K562 (cell line): ENCODE results near the gene MOSPD3. TPM values are rescaled to one million over a fixed set of nuclear protein-coding genes. Genes with fewer than 3 reads are reported as not detected.

Experiments used
- CHD4 ChIP-seq: fragments of 200-600 bp; sonication (generic); IDR thresholded peaks from 3 replicates; pipeline ENCODE4 v1.6.1; 2012; ENCODE audit warnings: low read depth, mild to moderate bottlenecking, mixed read lengths, low read length, inconsistent platforms; ENCODE audit not compliant: insufficient read depth, insufficient replicate concordance, poor library complexity, severe bottlenecking
- COPS2 ChIP-seq: fragments of 450-650 bp; conservative IDR thresholded peaks from 2 replicates; pipeline ENCODE4 v1.6.1; 2016; ENCODE audit warnings: mild to moderate bottlenecking, moderate library complexity
- DIDO1 ChIP-seq: fragments of 450-650 bp; IDR thresholded peaks from 2 replicates; pipeline ENCODE4 v1.6.1; 2016; ENCODE audit warnings: low read depth, missing biosample characterization, missing genetic modification characterization
- NR2C2 ChIP-seq, 2 experiments: fragments of 200-800 bp in 1 of 2; sonication (Bioruptor generic) in 1 of 2; sonication (generic) in 1 of 2; formaldehyde crosslinking in 1 of 2; IDR thresholded peaks; 2 replicates each; pipeline versions ENCODE4 v1.6.1 to v1.8.0; 2016 to 2022; ENCODE audit warnings: mild to moderate bottlenecking in 1 of 2, missing compliant biosample characterization in 1 of 2, missing genetic modification characterization in 1 of 2, missing genetic modification reagents in 1 of 2
- POLR3A ChIP-seq: IDR thresholded peaks from 2 replicates; pipeline ENCODE4 v1.6.1; 2011; ENCODE audit warnings: borderline replicate concordance, mild to moderate bottlenecking, moderate library complexity; ENCODE audit not compliant: insufficient read length, insufficient read depth; ENCODE audit errors: extremely low read depth
- SIN3A ChIP-seq, 2 experiments: fragments of 150-350 bp in 1 of 2; IDR thresholded peaks; 2 replicates each; pipeline ENCODE4 v1.6.1; 2011 to 2016; ENCODE audit warnings: borderline replicate concordance in 2 of 2, low read depth in 2 of 2, low read length in 2 of 2, mild to moderate bottlenecking in 2 of 2, moderate library complexity in 2 of 2; ENCODE audit not compliant: control insufficient read depth in 1 of 2
- SMC3 ChIP-seq: conservative IDR thresholded peaks from 2 replicates; pipeline ENCODE4 v1.6.1; 2011; ENCODE audit warnings: low read depth, low read length, improper control_type of control experiment; ENCODE audit not compliant: insufficient read depth
- SPI1 ChIP-seq: IDR thresholded peaks from 2 replicates; pipeline ENCODE4 v1.6.1; 2011; ENCODE audit warnings: low read depth, low read length, control low read depth, borderline replicate concordance
- TCF7L2 ChIP-seq: fragments of 150-350 bp; IDR thresholded peaks from 2 replicates; pipeline ENCODE4 v1.6.1; 2016; ENCODE audit warnings: low read depth, mild to moderate bottlenecking, low read length, moderate library complexity
- ZNF175 ChIP-seq: fragments of 200-800 bp; sonication (Bioruptor generic); IDR thresholded peaks from 2 replicates; pipeline ENCODE4 v1.6.1; 2016; ENCODE audit warnings: low read depth, mild to moderate bottlenecking, missing genetic modification characterization, missing compliant biosample characterization
- polyA plus RNA-seq, 8 experiments: library from polyadenylated mRNA; depleted of rRNA in 4 of 8; stranded (reverse) in 5 of 8; unstranded in 3 of 8; fragments of >200 nt; fragmentation: Nextera tagmentation in 2 of 8; fragmentation: Illumina TruSeq in 1 of 8; extraction: Ambion mirVana in 2 of 8; extraction: Trizol in 1 of 8; gene quantifications; 2 replicates each; pipeline versions ENCODE4 v1.2.1 to v1.2.3, GENCODE V29; 2011 to 2014; ENCODE audit warnings: inconsistent platforms in 1 of 8, missing spikeins in 1 of 8
- total RNA-seq, 7 experiments: library from RNA; depleted of rRNA in 6 of 7; stranded (reverse); fragments of >200 nt in 6 of 7; fragmentation: Illumina TruSeq in 2 of 7; extraction: Trizol in 2 of 7; gene quantifications; 2 replicates each; pipeline versions ENCODE4 v1.2.1 to v1.2.3, GENCODE V29; 2011 to 2021; ENCODE audit warnings: low replicate concordance in 1 of 7
- TF ChIP-seq, protein P1 (sequence below), 2 experiments: fragments of 450-650 bp; formaldehyde crosslinking in 1 of 2; IDR thresholded peaks; 2 replicates each; pipeline versions ENCODE4 v1.4.0 to v1.6.1; 2014 to 2020; ENCODE audit warnings: mild to moderate bottlenecking in 2 of 2, borderline replicate concordance in 1 of 2, low read depth in 1 of 2
- TF ChIP-seq, protein P2 (sequence below): fragments of 250-450 bp; sonication (Bioruptor Pico); IDR thresholded peaks from 2 replicates; pipeline ENCODE4 v1.8.0; 2022; ENCODE audit warnings: inconsistent platforms, mild to moderate bottlenecking, moderate library complexity, borderline replicate concordance
- TF ChIP-seq, protein P3 (sequence below), 3 experiments: IDR thresholded peaks in 2 of 3; conservative IDR thresholded peaks in 1 of 3; 2 replicates each; pipeline ENCODE4 v1.5.1; 2011 to 2012; ENCODE audit warnings: low read length in 3 of 3, mild to moderate bottlenecking in 3 of 3, control low read depth in 2 of 3, improper control_type of control experiment in 1 of 3, inconsistent platforms in 1 of 3, low read depth in 1 of 3, mixed read lengths in 1 of 3, moderate library complexity in 1 of 3; ENCODE audit not compliant: insufficient read depth in 2 of 3
- TF ChIP-seq, protein P4 (sequence below): fragments of 250-450 bp; sonication (Bioruptor Pico); IDR thresholded peaks from 2 replicates; pipeline ENCODE4 v1.8.0; 2022; ENCODE audit warnings: moderate library complexity, mild to moderate bottlenecking, inconsistent platforms

Gene MOSPD3
- total and polyA plus RNA-seq, 9 of the 15 experiments (the other 6 are each of a cell fraction or from before 2014, with no cell fraction given), result 1.4 to 32.1 (median 7.3) TPM

DNA sequence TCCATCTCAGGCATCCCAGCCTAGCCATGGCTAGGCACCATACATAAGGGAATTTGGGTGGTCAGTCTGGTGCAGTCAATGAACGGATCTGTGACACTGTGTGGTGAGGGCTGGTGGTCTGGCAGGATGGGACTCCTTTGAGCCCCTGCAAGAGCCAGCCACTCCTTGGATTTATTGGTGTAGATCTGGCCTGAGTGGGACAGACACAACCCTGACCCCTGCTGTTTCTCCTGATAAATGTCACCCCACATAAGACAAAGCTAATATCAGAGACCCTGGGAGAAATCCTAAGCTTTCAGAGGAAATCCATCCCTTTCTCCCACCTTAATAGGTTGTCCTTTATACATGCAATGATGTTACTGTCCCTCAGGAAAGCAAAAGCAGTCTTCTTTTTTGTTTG is 23.9 kb upstream of the MOSPD3 start (continued):
- TF ChIP-seq, protein P1, sequence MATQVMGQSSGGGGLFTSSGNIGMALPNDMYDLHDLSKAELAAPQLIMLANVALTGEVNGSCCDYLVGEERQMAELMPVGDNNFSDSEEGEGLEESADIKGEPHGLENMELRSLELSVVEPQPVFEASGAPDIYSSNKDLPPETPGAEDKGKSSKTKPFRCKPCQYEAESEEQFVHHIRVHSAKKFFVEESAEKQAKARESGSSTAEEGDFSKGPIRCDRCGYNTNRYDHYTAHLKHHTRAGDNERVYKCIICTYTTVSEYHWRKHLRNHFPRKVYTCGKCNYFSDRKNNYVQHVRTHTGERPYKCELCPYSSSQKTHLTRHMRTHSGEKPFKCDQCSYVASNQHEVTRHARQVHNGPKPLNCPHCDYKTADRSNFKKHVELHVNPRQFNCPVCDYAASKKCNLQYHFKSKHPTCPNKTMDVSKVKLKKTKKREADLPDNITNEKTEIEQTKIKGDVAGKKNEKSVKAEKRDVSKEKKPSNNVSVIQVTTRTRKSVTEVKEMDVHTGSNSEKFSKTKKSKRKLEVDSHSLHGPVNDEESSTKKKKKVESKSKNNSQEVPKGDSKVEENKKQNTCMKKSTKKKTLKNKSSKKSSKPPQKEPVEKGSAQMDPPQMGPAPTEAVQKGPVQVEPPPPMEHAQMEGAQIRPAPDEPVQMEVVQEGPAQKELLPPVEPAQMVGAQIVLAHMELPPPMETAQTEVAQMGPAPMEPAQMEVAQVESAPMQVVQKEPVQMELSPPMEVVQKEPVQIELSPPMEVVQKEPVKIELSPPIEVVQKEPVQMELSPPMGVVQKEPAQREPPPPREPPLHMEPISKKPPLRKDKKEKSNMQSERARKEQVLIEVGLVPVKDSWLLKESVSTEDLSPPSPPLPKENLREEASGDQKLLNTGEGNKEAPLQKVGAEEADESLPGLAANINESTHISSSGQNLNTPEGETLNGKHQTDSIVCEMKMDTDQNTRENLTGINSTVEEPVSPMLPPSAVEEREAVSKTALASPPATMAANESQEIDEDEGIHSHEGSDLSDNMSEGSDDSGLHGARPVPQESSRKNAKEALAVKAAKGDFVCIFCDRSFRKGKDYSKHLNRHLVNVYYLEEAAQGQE (IDR thresholded peaks at IDR 0.05; ENCODE audit: borderline replicate concordance), result peak; percentile 34; the same call in 1 of the 2 replicates
- TF ChIP-seq, protein P1 (CRISPR knock-in tag; IDR thresholded peaks at IDR 0.05; ENCODE audit: low read depth), result no peak
- TF ChIP-seq, protein P2, sequence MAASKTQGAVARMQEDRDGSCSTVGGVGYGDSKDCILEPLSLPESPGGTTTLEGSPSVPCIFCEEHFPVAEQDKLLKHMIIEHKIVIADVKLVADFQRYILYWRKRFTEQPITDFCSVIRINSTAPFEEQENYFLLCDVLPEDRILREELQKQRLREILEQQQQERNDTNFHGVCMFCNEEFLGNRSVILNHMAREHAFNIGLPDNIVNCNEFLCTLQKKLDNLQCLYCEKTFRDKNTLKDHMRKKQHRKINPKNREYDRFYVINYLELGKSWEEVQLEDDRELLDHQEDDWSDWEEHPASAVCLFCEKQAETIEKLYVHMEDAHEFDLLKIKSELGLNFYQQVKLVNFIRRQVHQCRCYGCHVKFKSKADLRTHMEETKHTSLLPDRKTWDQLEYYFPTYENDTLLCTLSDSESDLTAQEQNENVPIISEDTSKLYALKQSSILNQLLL (CRISPR knock-in tag), result no peak
- TF ChIP-seq POLR3A, result no peak
- no peak for TF ChIP-seq DIDO1 (tag)
- no peak for TF ChIP-seq TCF7L2
- TF ChIP-seq SPI1, result no peak
- TF ChIP-seq SIN3A (IDR thresholded peaks at IDR 0.05; ENCODE audit: borderline replicate concordance in 2 of 2, control insufficient read depth in 1 of 2, low read depth in 2 of 2, low read length in 2 of 2), result no peak
- TF ChIP-seq SMC3, result peak; percentile 47; the same call in 1 of the 2 replicates
- no peak for TF ChIP-seq ZNF175 (CRISPR knock-in tag)
- TF ChIP-seq COPS2, result no peak
- TF ChIP-seq, protein P3, sequence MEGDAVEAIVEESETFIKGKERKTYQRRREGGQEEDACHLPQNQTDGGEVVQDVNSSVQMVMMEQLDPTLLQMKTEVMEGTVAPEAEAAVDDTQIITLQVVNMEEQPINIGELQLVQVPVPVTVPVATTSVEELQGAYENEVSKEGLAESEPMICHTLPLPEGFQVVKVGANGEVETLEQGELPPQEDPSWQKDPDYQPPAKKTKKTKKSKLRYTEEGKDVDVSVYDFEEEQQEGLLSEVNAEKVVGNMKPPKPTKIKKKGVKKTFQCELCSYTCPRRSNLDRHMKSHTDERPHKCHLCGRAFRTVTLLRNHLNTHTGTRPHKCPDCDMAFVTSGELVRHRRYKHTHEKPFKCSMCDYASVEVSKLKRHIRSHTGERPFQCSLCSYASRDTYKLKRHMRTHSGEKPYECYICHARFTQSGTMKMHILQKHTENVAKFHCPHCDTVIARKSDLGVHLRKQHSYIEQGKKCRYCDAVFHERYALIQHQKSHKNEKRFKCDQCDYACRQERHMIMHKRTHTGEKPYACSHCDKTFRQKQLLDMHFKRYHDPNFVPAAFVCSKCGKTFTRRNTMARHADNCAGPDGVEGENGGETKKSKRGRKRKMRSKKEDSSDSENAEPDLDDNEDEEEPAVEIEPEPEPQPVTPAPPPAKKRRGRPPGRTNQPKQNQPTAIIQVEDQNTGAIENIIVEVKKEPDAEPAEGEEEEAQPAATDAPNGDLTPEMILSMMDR (IDR thresholded peaks at IDR 0.05 in 2 of 3, conservative IDR thresholded peaks at IDR 0.05 in 1 of 3; ENCODE audit: insufficient read depth in 2 of 3, low read depth in 1 of 3, low read length in 3 of 3), result peak; percentile 67 to 78 (median 68)
- TF ChIP-seq NR2C2 (CRISPR knock-in tag; IDR thresholded peaks at IDR 0.05), result no peak
- TF ChIP-seq NR2C2 (tag; IDR thresholded peaks at IDR 0.05), result no peak
- no peak for TF ChIP-seq CHD4
- TF ChIP-seq, protein P4, sequence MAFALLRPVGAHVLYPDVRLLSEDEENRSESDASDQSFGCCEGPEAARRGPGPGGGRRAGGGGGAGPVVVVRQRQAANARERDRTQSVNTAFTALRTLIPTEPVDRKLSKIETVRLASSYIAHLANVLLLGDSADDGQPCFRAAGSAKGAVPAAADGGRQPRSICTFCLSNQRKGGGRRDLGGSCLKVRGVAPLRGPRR, result no peak
